ENCODE results near the gene CCDC107.

DNA sequence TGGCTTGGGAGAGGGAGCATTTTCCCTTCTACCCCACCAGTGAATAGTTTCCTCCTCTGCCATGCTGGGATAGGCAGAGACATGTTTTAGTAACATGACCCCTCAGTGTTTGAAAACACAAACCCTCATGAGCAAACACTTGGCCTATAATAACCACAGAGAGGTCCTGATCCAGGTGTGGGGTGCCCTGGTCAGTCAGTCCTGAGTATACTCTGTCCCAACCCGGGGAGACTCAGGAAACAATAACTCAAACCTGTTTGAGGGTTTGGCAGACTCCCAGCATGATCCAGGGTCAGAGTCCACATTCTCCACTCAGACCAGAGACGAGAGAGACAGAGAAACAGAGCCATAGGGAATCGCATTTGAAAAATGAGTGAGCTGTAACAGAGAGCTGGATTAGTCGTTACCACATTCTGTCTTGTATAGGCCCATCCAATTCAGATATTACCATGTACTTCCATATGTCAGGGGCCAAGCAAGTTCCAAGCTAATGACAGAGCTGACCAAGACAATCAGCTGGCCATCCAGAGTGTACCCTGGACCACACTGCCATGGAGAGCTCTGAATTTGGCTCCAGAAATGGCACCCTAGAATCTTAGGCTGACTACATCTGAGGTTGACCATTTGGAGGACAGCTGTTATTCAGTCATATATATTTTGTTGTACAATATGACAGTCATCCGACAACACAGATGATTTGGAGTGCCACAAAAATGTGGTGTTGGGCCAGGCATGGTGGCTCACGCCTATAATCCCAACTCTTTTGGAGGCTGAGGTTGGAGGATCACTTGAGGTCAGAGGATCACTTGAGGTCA, 11.4 kb downstream of the CCDC107 start:
- TF ChIP-seq POLR2A (IDR thresholded peaks at IDR 0.05; ENCODE audit: low read depth) (no peak), CTCF (IDR thresholded peaks at IDR 0.05) (no peak), POLR2AphosphoS5 (IDR thresholded peaks at IDR 0.05) (no peak), EP300 (IDR thresholded peaks at IDR 0.05) (no peak)
